Mesodermal cell (in vitro differentiated cells): ENCODE results near the gene HOMER2.

Source experiments
- H3K27ac ChIP-seq: 2 replicates; pipeline ENCODE4 v1.7.0; 2013; ENCODE audit warnings: mild to moderate bottlenecking, low read depth, low read length, moderate library complexity; ENCODE audit not compliant: severe bottlenecking
- H3K36me3 ChIP-seq: 2 replicates; pipeline ENCODE4 v1.7.1; 2013; ENCODE audit warnings: mild to moderate bottlenecking, low read length, moderate library complexity; ENCODE audit not compliant: control insufficient read depth, insufficient read depth
- H3K4me1 ChIP-seq: one replicate; pipeline ENCODE4 v1.7.1; 2013; ENCODE audit warnings: mild to moderate bottlenecking, low read length; ENCODE audit not compliant: insufficient read depth, control insufficient read depth, poor library complexity, severe bottlenecking
- H3K4me3 ChIP-seq: 2 replicates; pipeline ENCODE4 v1.7.0; 2013; ENCODE audit warnings: low read length, control low read depth, mild to moderate bottlenecking; ENCODE audit not compliant: insufficient read depth, poor library complexity, severe bottlenecking; ENCODE audit errors: extremely low read depth
- H3K9me3 ChIP-seq: 2 replicates; pipeline ENCODE4 v1.7.1; 2013; ENCODE audit warnings: mild to moderate bottlenecking, low read length, moderate library complexity; ENCODE audit not compliant: control insufficient read depth
- WGBS, 2 experiments: methylation state at CpG; one replicate each; pipeline ENCODE4 v1.1.5; 2013; ENCODE audit warnings: missing lambda C conversion rate in 2 of 2; ENCODE audit not compliant: insufficient coverage in 2 of 2; 5-methylcytosine and 5-hydroxymethylcytosine counted together

The HOMER2 gene

GRCh38 chr15:82980981-82981380 is 28.5 kb upstream of the HOMER2 start:
- Histone ChIP-seq H3K9me3 (no peaks in the 10 kb centered on the region), H3K27ac (no peak overlapping the region), H3K36me3 (no peaks in the 10 kb centered on the region), H3K4me1 (no peaks in the 10 kb centered on the region), H3K4me3 (no peak overlapping the region)
- 57 to 70% methylated on average over 1 of the region's 2 CpGs for WGBS, 2 experiments

GRCh38 chr15:82979726-82980125 is 27.2 kb upstream of the HOMER2 start:
- no peaks in the 10 kb centered on the region for H3K4me1 ChIP-seq
- no peaks in the 10 kb centered on the region for H3K36me3 ChIP-seq
- no peak overlapping the region for H3K4me3 ChIP-seq
- H3K9me3 ChIP-seq, result no peaks in the 10 kb centered on the region
- no peak overlapping the region for H3K27ac ChIP-seq
- WGBS, 2 experiments, result 90 to 100% methylated on average over 1 of the region's 1 CpG

GRCh38 chr15:82978438-82978837 is 25.9 kb upstream of the HOMER2 start:
- no peaks in the 10 kb centered on the region for H3K4me1 ChIP-seq
- no peaks in the 10 kb centered on the region for H3K36me3 ChIP-seq
- no peak overlapping the region for H3K27ac ChIP-seq
- H3K9me3 ChIP-seq, result no peaks in the 10 kb centered on the region
- H3K4me3 ChIP-seq, result no peak overlapping the region
- WGBS, 2 experiments, result 100% methylated on average over 1 to 2 of the region's 5 CpGs

- H3K27ac ChIP-seq, result no peak overlapping the region
- WGBS, 2 experiments, result no CpG with 5 or more reads among the region's 1 CpG
- no peaks in the 10 kb centered on the region for H3K9me3 ChIP-seq
- H3K4me1 ChIP-seq, result no peaks in the 10 kb centered on the region
- H3K36me3 ChIP-seq, result no peaks in the 10 kb centered on the region
- no peak overlapping the region for H3K4me3 ChIP-seq
Observed at GRCh38 chr15:82977076-82977475, 24.6 kb upstream of the HOMER2 start.

- 100% methylated on average over 1 of the region's 1 CpG; no CpG with 5 or more reads in 1 of the 2 experiments for WGBS, 2 experiments
- no peak overlapping the region for H3K4me3 ChIP-seq
Observed at GRCh38 chr15:82972990-82973389, 20.5 kb upstream of the HOMER2 start.

GRCh38 chr15:82971218-82971984 is 18.9 kb upstream of the HOMER2 start:
- WGBS, 2 experiments, result no CpG with 5 or more reads among the region's 2 CpGs

More at GRCh38 chr15:82972990-82973389, 20.5 kb upstream of the HOMER2 start:
- H3K36me3 ChIP-seq, result no peaks in the 10 kb centered on the region
- H3K27ac ChIP-seq, result no peak overlapping the region
- H3K4me1 ChIP-seq, result no peaks in the 10 kb centered on the region
- H3K9me3 ChIP-seq, result no peaks in the 10 kb centered on the region

GRCh38 chr15:82970696-82971095 is 18.2 kb upstream of the HOMER2 start:
- H3K27ac ChIP-seq, result no peak overlapping the region
- H3K4me1 ChIP-seq, result no peaks in the 10 kb centered on the region
- no peaks in the 10 kb centered on the region for H3K36me3 ChIP-seq
- H3K4me3 ChIP-seq, result no peak overlapping the region
- H3K9me3 ChIP-seq, result no peaks in the 10 kb centered on the region
- 100% methylated on average over 1 of the region's 1 CpG for WGBS, 2 experiments

More at GRCh38 chr15:82971218-82971984, 18.9 kb upstream of the HOMER2 start:
- Histone ChIP-seq H3K4me1 (no peaks in the 10 kb centered on the region), H3K9me3 (no peaks in the 10 kb centered on the region), H3K4me3 (no peak overlapping the region), H3K27ac (no peak overlapping the region), H3K36me3 (no peaks in the 10 kb centered on the region)

GRCh38 chr15:82970078-82970686 is 17.7 kb upstream of the HOMER2 start:
- no peaks in the 10 kb centered on the region for H3K36me3 ChIP-seq
- no peaks in the 10 kb centered on the region for H3K4me1 ChIP-seq
- H3K27ac ChIP-seq, result no peak overlapping the region
- 73 to 81% methylated on average over 2 to 3 of the region's 3 CpGs for WGBS, 2 experiments
- H3K9me3 ChIP-seq, result no peaks in the 10 kb centered on the region
- no peak overlapping the region for H3K4me3 ChIP-seq

- WGBS, 2 experiments, result 89% methylated on average over 5 of the region's 7 CpGs
- Histone ChIP-seq H3K4me3 (no peak overlapping the region), H3K9me3 (no peaks in the 10 kb centered on the region), H3K4me1 (no peaks in the 10 kb centered on the region), H3K36me3 (no peaks in the 10 kb centered on the region), H3K27ac (no peak overlapping the region)
Observed at GRCh38 chr15:82969353-82969752, 16.8 kb upstream of the HOMER2 start.

- WGBS, 2 experiments, result 87 to 94% methylated on average over 3 to 4 of the region's 4 CpGs
- no peaks in the 10 kb centered on the region for H3K36me3 ChIP-seq
Observed at GRCh38 chr15:82968066-82968465, 15.5 kb upstream of the HOMER2 start.

GRCh38 chr15:82966671-82967071 is 14.2 kb upstream of the HOMER2 start:
- no peak overlapping the region for H3K4me3 ChIP-seq
- H3K4me1 ChIP-seq, result no peaks in the 10 kb centered on the region
- 84 to 96% methylated on average over 3 of the region's 4 CpGs for WGBS, 2 experiments
- H3K27ac ChIP-seq, result no peak overlapping the region
- H3K9me3 ChIP-seq, result no peaks in the 10 kb centered on the region
- H3K36me3 ChIP-seq, result no peaks in the 10 kb centered on the region

More at GRCh38 chr15:82968066-82968465, 15.5 kb upstream of the HOMER2 start:
- Histone ChIP-seq H3K4me3 (no peak overlapping the region), H3K27ac (no peak overlapping the region), H3K4me1 (no peaks in the 10 kb centered on the region), H3K9me3 (no peaks in the 10 kb centered on the region)
